Astrocyte of the hippocampus (primary cell): ENCODE measurements around the gene SPDYE18.
"Not testable (repeated sequence)": the region's sequence is repeated elsewhere in the genome, so short reads cannot be mapped to it uniquely, and the experiment has no call there.

ENCODE experiments used
- DNase-seq: peaks from one replicate; pipeline ENCODE4 v3.0.0; 2011; ENCODE audit warnings: low read depth, low spot score

The SPDYE18 gene, protein sequence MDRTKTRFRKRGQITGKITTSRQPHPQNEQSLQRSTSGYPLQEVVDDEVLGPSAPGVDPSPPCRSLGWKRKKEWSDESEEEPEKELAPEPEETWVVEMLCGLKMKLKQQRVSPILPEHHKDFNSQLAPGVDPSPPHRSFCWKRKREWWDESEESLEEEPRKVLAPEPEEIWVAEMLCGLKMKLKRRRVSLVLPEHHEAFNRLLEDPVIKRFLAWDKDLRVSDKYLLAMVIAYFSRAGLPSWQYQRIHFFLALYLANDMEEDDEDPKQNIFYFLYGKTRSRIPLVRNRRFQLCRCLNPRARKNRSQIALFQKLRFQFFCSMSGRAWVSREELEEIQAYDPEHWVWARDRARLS

DNA sequence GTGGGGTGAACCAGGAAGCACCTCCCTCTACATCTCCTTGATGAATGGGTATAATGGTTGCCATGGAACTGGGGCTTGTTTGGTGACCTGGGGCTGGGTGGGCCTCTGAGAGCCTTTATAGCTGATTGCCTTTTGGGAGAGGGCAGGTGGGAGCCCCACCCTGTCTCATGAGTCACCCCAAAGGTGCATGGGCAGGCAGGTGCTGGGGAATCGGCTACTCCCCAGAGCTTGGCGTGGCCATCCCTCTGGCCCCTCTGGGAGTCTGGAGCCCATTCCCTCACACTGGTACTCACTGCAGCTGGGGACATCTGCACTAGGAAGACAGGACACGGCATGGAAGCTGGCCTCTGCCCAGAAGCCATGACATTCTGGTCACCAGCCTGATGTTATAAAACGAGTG lies at the start of gene SPDYE18:
Gene SPDYE18 (minus strand): TSS at position 2 of the 400 bp plus-strand sequence. CDS start 2,046 bp downstream, outside the sequence.
- not testable (repeated sequence) for DNase-seq

DNA sequence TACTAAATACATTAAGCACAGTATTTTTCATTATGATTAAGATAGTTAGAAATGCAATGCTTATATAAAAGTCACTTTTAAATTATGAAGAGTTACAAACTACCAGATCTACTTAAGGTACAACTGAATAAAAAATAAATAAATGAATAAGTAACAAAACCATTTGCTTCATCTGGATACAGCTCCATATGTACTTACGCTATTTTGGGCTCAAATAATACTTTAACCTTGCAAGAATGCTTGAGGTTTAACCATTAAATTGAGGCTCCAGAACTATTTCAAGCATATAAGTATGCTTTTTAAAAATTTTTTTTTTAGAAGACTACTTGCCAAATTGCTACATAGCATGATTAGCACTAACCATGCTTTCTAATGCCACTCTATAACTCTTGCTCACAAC lies 46.0 kb upstream of the SPDYE18 start:
- DNase-seq, result not testable (repeated sequence)

DNA sequence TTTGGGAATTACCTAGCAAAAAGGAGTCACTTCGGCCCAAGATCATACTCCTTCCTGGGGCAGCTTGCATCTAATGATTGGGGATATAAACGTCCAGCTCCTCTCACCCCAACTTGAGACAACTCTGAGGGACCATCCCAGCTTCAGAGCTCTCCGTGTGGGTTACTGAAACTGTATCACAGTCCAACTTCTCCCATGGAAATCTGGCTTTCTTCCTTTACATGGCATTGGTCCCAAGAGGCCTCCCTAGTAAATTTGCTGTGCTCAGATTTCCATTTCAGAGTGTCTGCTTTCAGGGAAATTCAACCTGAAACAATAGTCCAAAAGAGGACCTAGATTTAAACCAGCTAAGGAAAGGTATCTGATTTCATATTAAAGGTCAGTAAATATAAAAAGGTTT lies 45.3 kb upstream of the SPDYE18 start:
- DNase-seq, result not testable (repeated sequence)

DNA sequence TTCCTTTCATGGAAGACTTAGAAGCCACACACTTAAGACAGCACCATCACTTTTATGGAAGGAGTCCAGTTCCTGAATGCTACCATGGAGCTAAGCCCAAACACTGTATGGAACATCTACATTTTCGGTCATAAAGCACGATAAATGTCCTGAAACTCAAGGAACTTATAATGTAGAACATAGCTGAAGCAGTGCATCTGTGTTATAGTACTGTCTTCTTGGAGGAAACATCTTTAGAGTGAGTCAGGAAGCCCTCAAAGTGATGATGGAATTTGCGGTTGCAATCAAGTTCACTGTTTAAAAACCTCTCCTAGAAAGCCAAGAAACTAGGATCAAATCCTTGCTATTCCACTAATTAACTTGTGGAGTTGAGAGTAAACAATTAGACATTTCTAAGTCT lies 43.5 kb upstream of the SPDYE18 start:
- DNase-seq, result not testable (repeated sequence)

DNA sequence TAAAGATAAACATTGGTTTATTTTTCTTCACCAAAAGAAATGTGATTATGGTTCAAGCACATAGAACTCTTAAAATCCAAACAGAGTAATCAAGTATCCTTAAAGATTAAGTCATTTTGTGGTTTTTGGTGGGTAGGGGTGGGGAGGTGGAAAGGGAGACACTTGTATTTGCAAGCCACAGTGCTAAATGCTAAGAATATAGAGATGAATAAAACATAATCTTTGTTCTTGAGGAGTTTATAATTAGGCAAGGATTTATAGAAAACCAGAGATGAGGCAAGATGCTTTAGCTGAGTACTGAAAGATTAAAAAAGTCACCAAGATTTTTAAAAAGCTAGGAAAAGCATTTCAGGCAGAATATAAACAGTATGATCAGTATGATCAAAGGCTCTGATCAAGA lies 40.3 kb upstream of the SPDYE18 start:
- DNase-seq, result not testable (repeated sequence)

DNA sequence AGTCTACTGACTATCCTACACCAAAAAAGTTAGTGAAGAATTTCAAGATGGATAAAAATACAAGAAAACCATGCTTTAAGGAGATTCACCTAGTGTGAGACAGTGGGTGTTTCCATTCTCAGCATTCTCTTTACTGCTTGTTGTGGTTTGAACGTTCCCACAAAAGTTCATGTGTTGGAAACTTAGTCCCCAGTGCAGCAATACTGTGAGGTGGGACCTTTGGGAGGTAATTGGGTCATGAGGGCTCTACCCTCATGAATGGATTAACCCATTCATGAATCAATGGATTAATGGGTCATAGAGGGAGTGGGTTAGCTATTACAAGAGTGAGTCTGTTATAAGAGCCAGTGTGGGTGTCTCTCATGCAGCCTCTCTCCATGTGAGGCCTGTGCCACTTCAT lies 38.8 kb upstream of the SPDYE18 start:
- not testable (repeated sequence) for DNase-seq

DNA sequence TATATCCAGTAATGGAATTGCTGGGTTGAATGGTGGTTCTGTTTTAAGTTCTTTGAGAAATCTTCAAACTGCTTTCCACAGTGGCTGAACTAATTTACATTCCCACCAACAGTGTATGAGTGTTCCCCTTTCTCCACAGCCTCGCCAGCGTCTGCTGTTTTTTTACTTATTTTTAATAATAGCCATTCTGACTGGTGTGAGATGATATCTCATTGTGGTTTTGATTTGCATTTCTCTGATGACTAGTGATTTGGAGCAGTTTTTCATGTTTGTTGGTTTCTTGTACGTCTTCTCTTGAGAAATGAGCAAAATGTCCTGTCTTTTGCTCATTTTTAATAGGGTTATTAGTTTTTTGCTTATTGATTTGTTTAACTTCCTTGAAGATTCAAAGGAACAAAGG lies 38.1 kb upstream of the SPDYE18 start:
- DNase-seq, result peak; percentile 18

DNA sequence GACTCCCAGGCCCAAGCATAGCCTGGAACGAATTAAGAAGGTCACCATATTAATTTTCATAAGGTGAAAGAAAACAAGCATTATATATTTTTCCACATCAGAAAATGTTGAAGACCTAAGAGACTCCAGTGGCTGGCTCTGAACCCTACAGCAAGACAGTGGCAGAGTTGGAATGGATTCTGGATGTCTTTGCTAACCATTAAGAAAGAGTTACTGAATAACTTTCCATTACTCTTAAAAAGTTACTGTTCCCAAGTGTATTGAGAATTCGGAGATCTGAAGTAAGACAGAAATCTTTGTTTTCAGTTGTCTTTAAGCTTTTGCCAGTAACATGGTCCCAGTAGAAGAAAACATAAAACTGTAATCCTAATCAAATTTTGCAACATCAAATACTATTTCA lies 29.9 kb upstream of the SPDYE18 start:
- not testable (repeated sequence) for DNase-seq

DNA sequence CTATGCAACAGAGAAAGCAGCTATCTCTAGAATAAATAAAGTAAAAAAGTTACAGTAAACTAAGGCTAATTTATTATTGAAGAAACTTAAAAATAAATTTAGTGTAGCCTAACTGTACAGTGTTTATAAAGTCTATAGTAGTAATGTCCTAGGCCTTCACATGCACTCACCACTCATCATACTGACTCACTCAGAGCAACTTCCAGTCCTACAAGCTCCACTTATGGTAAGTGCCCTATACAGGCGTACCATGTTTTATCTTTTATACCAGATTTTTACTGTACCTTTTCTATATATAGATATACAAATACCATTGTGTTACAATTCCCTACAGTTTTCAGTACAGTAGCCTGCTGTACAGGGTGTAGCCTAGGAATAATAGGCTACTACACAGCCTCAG lies 19.8 kb upstream of the SPDYE18 start:
- DNase-seq, result not testable (repeated sequence)

DNA sequence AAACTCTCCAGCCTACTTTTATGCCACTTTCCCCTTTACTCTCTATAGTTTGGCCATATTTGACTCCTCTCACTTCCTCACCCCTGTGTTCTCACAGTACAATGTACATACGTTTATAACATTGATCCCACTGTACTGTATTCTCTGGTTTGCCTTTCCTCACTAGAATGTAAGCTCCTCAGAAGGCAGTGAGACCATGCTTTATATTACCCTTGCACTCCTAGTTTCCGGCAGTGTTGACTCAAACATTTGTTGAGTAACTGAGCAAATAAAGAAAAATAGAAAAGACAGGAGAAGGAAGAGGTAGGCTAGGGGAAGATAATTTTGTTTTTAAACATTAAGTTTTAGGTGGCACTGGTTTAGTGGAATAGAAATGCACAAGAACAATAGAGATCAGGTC lies 17.9 kb upstream of the SPDYE18 start:
- DNase-seq, result not testable (repeated sequence)

DNA sequence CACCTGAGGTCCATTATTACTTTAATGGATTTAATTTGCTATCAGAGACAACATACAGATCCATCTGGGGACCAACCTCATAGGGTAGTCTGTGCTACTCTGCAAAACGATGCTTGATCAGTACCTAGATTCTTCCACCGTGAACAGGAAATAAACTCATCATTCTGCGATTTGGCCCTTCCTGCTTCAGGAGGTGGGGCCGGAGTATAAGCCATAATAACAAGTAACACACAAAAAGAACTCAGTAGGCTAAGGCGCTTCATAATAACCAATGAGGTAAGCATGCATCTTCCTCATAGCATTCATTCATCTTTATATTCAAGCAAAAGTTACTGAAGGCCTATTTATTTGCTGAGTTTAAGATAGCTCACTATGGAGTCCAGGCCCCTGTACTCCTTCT lies 17.3 kb upstream of the SPDYE18 start:
- not testable (repeated sequence) for DNase-seq

DNA sequence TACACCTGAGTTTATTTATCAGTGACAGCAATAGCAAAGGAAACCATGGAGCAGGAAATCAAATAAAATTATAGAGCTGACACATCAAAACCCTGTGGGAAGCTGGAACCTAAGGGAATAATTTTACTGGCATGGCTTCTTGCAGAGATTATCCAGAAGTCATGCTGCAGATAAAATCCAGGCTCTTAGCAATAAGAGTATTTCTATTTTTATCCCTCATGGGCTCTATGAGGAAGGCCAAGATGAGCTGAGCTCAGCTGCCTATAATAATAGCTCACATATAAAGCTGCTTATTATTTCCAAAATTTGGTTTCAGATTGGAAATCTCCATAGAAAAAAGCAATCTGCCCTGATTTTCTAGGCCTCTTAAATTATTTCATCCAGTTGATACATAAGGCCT lies 16.8 kb upstream of the SPDYE18 start:
- DNase-seq, result not testable (repeated sequence)

DNA sequence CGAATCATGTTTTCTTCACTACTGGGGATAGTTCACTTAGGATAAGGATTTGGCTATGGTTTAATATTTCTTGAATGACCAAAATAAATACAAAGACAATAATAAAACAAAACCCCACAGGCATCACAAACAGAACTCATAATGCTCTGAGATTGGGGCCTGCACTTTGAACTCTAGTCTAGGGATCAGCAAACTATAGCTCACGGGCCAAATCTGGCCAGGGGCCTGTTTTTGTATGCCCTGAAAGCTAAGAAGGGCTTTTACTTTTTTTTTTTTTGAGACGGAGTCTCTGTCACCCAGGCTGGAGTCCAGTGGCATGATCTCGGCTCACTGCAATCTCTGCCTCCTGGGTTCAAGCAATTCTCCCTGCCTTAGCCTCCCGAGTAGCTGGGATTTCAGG lies 14.7 kb upstream of the SPDYE18 start:
- DNase-seq, result not testable (repeated sequence)

DNA sequence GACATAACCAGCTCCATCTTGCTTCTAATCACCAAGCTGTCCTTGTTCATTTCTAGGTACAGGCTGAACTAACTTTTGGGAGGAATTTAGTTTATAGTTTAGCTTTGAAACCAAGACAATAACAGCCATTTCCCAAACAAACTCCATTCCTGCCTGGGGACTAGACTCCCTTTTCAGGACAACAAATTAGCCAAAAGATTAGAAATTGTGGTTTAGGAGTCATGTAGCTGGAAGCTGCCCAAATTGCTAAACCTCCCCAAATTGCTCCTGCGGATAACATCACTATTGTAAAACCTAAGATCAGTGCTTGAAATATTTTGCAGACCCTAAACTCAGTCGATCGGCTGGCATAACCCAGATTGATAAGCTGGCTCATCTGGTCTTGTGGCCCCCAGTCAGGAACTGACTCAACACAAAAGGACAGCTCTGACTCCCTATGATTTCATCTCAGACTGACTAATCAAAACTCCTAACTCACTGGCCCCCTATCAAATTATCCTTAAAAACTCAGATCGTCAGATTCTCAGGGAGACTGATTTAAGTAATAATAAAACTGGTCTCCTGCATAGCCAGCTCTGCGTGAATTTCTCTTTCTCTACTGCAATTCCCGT lies 12.5 kb upstream of the SPDYE18 start:
- peak; percentile 2 for DNase-seq

DNA sequence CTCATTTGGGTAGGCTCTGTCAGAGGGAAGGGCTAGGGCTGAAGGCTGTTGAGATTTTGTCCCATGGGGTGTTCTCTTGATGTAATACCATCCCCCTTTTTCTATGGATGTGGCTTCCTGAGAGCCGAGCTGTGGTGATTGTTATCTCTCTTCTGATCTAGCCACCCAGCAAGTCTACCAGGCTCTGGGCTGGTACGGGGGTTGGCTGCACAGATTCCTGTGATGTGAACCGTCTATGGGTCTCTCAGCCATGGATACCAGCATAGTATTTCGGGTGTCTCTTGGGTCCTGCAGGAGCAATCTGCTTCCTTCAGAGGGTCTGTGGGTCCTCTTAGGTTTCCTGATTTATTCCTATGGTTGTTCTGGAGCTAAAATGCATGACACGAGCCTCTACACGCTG lies 8.8 kb upstream of the SPDYE18 start:
- not testable (repeated sequence) for DNase-seq

DNA sequence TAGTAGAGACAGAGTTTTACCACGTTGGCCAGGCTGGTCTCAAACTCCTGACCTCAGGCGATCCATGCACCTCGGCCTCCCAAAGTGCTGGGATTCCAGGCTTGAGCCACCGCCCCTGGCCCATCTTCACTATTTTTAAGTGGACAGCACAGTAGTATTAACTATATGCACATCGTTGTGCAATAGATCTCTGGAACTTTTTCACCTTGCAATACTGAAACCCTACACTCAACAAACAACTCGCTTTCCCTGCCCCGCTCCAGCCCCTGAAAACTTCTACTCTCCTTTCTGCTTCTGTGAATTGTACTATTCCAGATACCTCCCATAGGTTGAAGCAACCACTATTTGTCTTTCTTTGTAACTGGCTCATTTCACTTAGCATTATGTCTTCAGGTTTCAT lies 3.5 kb upstream of the SPDYE18 start:
- DNase-seq, result not testable (repeated sequence)

DNA sequence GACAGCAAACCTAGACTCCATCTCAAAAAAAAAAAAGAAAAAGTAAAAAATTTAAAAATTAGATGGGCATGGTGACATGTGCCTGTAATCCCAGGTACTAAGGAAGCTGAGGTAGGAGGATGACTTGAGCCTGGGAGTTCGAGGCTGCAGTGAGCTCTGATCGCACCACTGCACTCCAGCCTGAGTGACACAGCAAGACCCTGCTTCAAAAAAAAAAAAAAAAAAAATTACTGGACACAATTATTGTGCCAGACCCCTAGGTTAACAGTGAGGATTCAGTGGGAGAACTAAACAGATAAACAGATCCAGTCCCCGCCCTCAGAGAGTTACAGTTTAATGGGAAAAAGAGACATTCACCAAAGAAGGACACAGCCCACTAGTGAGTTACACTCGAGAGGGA lies 1.4 kb upstream of the SPDYE18 start:
- DNase-seq, result not testable (repeated sequence)

DNA sequence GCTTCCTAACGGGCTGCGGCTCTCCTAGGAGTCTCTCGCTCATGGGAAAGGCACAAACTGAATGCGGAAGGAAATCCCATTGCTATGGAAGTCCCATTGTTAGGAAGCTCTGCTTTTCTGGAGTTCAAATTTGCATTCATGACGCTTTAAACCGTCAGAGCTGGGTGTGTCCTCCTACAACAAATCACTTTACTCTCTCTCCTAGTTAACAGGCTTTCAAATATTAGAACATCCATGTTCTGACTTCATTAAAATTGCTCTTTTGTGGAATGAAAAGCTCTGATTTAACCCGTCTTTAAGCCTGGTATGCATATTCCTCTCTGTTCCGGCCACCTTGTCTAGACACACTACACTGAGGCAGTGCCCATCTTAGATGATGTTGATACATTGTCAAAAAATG lies 30.1 kb downstream of the SPDYE18 start, which contains the start of gene SPDYE17:
Gene SPDYE17 (minus strand): TSS at position 101 of the 400 bp plus-strand sequence. CDS start 1,791 bp downstream, outside the sequence.
- not testable (repeated sequence) for DNase-seq

DNA sequence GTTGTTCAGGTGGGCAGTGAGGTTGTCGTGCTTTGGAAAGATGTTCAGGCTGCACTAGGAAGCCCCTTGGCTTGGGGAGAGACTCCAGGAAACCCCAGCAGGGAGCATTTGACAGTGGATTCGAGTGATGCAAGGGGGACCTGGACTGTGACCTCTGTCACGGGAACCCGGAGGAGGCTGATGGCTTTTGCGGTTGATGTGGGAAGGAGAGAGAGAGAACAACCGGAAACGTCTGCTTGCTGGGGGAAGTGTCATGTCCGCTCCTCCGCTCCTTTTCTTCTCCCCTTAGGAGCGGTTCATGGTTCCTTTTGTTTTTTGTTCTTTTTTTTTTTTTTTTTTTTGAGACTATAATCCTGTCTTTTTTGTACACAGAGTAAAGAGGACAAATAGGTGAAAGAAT lies 36.0 kb downstream of the SPDYE18 start:
- not testable (repeated sequence) for DNase-seq

DNA sequence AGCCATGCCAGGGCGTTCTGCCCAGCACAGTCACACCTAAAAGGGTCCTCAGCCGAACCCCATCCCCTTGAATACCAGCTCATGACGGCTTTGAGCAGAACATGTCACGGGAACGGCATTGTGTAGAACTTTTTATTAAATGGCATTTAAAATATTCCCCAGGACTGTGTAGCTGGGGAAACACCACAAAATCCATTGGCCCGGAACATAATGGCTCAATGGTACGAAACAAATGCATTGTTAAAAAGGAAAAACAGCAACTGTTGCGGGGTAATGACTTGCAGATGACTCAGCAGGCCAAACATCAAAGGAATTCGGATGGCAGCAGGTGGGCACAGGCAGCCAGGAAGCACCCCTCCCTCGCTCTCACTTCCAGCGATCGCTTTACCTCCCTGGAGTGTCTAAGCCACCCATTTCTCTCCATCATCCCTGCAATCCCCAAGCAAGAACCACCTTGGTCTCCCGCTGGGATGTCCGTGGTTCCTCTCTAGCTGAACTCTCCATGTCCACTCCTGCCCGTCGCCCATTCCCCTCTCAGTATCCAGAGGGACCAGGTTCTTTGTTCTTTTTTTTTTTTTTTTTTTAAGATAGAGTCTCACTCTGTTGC lies 52.2 kb downstream of the SPDYE18 start:
- peak; percentile 88 for DNase-seq

DNA sequence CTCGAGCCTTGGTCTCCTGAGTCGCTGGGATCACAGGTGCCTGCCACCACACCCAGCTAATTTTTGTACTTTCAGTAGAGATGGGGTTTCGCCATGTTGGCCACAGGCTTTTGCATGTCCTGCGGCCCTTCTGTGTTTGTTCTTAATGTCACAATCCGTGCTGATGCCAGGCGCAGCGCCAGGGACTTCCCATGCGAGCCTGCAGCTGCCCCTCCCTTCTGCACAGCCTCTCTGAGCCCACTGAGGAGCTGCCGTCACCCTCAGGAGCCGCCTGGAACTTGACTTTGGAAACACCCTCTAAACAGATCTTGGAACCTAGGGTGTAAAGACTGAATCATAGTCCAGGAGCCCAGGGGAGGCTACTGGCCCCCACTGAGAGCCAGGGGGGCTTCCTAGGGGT lies 54.4 kb downstream of the SPDYE18 start:
- peak; percentile 70 for DNase-seq
